HEK293T (cell line): ENCODE results near the gene ADAM10.

ENCODE experiments used
- CTCF ChIA-PET: fragments of 350-600 bp; formaldehyde crosslinking; extraction: SDS; loops from one replicate; lab custom pipeline; 2021; ENCODE audit warnings: antibody characterized with exemption, inconsistent platforms; lab: Yijun Ruan, JAX
- POLR2A ChIA-PET: fragments of 350-600 bp; formaldehyde crosslinking; extraction: SDS; loops from one replicate; lab custom pipeline; 2020; ENCODE audit warnings: antibody characterized with exemption, inconsistent platforms; lab: Yijun Ruan, JAX
- DNase-seq: peaks from one replicate; pipeline ENCODE4 v3.0.0; 2012; ENCODE audit warnings: mixed read lengths; ENCODE audit errors: extremely low spot score
- ARNT ChIP-seq: fragments of 450-650 bp; IDR thresholded peaks from 2 replicates; pipeline ENCODE4 v1.6.1; 2017; ENCODE audit warnings: mild to moderate bottlenecking
- BHLHE40 ChIP-seq: fragments of 450-650 bp; IDR thresholded peaks from 2 replicates; pipeline ENCODE4 v1.6.1; 2016; ENCODE audit warnings: mild to moderate bottlenecking, moderate library complexity, borderline replicate concordance
- CTBP1 ChIP-seq: fragments of 450-650 bp; IDR thresholded peaks from 2 replicates; pipeline ENCODE4 v1.6.1; 2016; ENCODE audit warnings: borderline replicate concordance
- ELF4 ChIP-seq: fragments of 450-650 bp; IDR thresholded peaks from 2 replicates; pipeline ENCODE4 v1.6.1; 2017; ENCODE audit warnings: antibody characterized with exemption
- FOXA1 ChIP-seq: fragments of 450-650 bp; IDR thresholded peaks from 2 replicates; pipeline ENCODE4 v1.6.1; 2016; ENCODE audit warnings: mild to moderate bottlenecking
- FOXK2 ChIP-seq: fragments of 450-650 bp; IDR thresholded peaks from 2 replicates; pipeline ENCODE4 v1.6.1; 2016; ENCODE audit warnings: mild to moderate bottlenecking
- FOXM1 ChIP-seq: fragments of 450-650 bp; IDR thresholded peaks from 2 replicates; pipeline ENCODE4 v1.6.1; 2017; ENCODE audit warnings: mild to moderate bottlenecking, borderline replicate concordance
- HDGF ChIP-seq: fragments of 450-650 bp; IDR thresholded peaks from 2 replicates; pipeline ENCODE4 v1.6.1; 2017; ENCODE audit warnings: antibody characterized with exemption, borderline replicate concordance
- L3MBTL2 ChIP-seq: fragments of 450-650 bp; conservative IDR thresholded peaks from 2 replicates; pipeline ENCODE4 v1.6.1; 2016; ENCODE audit warnings: mild to moderate bottlenecking
- LEF1 ChIP-seq: fragments of 450-650 bp; IDR thresholded peaks from 2 replicates; pipeline ENCODE4 v1.6.1; 2017; ENCODE audit warnings: mild to moderate bottlenecking, borderline replicate concordance
- NFRKB ChIP-seq: fragments of 450-650 bp; IDR thresholded peaks from 2 replicates; pipeline ENCODE4 v1.6.1; 2016; ENCODE audit warnings: mild to moderate bottlenecking, moderate library complexity
- SP1 ChIP-seq: fragments of 450-650 bp; IDR thresholded peaks from 2 replicates; pipeline ENCODE4 v1.6.1; 2017
- SUZ12 ChIP-seq: fragments of 450-650 bp; IDR thresholded peaks from 2 replicates; pipeline ENCODE4 v1.6.1; 2016; ENCODE audit warnings: mild to moderate bottlenecking
- TARDBP ChIP-seq: fragments of 450-650 bp; IDR thresholded peaks from 2 replicates; pipeline ENCODE4 v1.6.1; 2016
- ZNF384 ChIP-seq: fragments of 450-650 bp; IDR thresholded peaks from 2 replicates; pipeline ENCODE4 v1.6.1; 2016
- TF ChIP-seq, protein P1 (sequence below): fragments of 450-650 bp; IDR thresholded peaks from 2 replicates; pipeline ENCODE4 v1.6.1; 2016

The ADAM10 gene

DNA sequence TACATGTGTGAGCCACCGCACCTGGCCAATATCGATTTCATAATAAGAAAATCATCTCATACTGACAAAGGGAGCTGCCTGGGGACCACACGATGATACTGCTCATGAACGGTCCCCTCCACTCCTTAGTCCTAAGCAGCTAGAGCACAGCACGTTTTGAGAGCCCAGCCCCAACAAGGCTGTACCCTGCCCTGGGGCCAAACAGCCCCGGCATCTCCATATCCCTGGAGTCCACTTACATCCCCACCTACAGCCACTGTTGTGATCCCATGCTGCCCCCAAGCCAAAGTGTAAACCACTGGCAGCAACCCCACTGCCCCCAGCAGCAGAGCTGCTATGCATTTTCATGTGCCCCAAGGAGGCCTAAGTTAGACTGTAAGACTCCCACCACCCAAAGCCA is 52.8 kb downstream of the ADAM10 start:
- CTCF ChIA-PET: no interaction called here
- TF ChIP-seq ELF4 (no peak), NFRKB (no peak), BHLHE40 (no peak), L3MBTL2 (no peak), CTBP1 (no peak), FOXK2 (no peak), SP1 (no peak), FOXA1 (no peak), ARNT (no peak), LEF1 (no peak), ZNF384 (no peak), TARDBP (no peak), FOXM1 (no peak), SUZ12 (no peak)
- TF ChIP-seq, protein P1, sequence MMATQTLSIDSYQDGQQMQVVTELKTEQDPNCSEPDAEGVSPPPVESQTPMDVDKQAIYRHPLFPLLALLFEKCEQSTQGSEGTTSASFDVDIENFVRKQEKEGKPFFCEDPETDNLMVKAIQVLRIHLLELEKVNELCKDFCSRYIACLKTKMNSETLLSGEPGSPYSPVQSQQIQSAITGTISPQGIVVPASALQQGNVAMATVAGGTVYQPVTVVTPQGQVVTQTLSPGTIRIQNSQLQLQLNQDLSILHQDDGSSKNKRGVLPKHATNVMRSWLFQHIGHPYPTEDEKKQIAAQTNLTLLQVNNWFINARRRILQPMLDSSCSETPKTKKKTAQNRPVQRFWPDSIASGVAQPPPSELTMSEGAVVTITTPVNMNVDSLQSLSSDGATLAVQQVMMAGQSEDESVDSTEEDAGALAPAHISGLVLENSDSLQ: no peak
- POLR2A ChIA-PET: interaction anchor here (0.6 kb wide), 1 partner anchor 12 kb away, joined by 5 read pairs; no protein-coding TSS in a partner anchor
- no peak for DNase-seq

DNA sequence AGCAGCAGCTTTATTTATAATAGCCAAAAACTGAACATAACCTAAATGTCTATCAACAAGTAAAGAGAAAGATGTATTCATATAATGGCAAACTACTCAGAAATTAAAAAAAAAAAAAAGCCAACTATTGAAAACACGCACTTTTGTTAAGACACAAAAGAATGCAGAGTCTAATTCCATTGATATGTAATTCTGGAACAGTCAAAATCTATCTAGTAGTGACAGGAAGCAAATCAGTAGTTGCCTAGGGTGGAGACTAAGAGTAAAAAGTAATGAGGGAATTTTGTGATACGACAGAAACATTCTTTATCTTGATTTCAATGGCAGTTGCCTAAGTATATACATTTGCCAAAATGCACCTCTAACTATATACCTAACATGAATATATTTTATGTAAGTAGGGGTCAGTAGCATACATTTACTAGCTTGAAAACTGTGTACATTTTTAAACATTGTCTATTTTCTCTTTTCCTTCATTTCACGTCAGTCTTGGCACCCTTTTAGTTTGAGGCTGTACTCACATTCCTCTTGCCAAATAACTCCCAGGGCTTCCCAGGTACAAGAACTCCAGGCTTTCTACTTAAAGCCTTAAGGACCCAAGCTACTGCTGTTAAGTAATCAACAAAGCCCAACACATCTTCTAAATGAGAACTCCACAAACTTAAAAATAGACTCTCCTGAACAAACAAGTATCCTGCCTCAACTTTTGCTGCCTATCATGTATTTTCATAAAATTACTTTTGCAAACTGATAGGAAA is 54.7 kb downstream of the ADAM10 start:
- no peak for TF ChIP-seq TARDBP
- no peak for TF ChIP-seq LEF1
- TF ChIP-seq FOXM1: no peak
- no peak for TF ChIP-seq HDGF
- TF ChIP-seq NFRKB: no peak
- TF ChIP-seq SUZ12: no peak
- no peak for TF ChIP-seq L3MBTL2
- no peak for TF ChIP-seq CTBP1
- TF ChIP-seq BHLHE40: no peak
- no peak for TF ChIP-seq ELF4
- TF ChIP-seq SP1: no peak
- TF ChIP-seq, protein P1: no peak
- TF ChIP-seq FOXK2: no peak
- TF ChIP-seq FOXA1: no peak
- ChIA-PET POLR2A (no interaction called here), CTCF (no interaction called here)
- no peak for DNase-seq

DNA sequence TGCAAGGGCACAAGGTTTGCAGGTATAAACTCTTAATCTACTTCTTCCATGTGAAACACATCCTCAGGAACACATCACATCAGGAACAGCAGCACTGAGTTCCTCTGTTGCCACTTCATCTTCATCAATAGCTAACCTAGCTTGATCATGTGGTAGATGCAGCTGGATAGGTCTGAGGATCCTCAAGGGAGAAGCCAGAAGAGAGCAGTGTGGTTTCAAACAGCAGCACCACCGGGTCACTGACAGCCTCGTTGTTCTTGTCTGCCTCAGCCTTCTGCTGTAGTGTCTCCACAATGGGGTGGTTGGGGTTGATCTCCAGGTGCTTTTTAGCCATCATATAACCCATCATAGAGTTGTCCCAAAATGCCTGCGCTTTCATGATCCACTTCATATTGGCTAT is 58.8 kb downstream of the ADAM10 start:
- ChIA-PET POLR2A (no interaction called here), CTCF (no interaction called here)
- no peak for DNase-seq
- no peak for TF ChIP-seq L3MBTL2
- TF ChIP-seq FOXA1: no peak
- TF ChIP-seq CTBP1: no peak
- no peak for TF ChIP-seq HDGF
- TF ChIP-seq FOXM1: no peak

DNA sequence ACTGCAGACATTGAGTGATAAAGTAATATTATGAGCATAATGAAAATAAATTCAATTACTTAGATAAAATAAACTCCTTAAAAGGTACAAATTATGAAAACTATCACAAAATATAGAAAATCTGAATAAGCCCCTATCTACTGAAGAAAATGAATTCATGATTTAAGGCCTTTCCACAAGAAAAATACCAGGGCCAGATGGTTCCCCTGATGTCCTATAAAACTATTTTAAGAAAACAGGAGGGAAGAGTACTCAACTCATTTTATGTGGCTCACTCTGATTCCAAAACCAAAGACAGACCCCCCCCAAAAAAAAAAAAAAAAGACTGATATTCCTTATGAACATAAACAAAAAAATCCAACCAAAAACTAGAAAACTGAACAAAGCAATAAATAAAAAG is 59.9 kb downstream of the ADAM10 start:
- no peak for DNase-seq
- ChIA-PET POLR2A (no interaction called here), CTCF (no interaction called here)
- TF ChIP-seq FOXA1: no peak
- TF ChIP-seq, protein P1: no peak
- no peak for TF ChIP-seq SUZ12
- TF ChIP-seq ELF4: no peak
- no peak for TF ChIP-seq HDGF
- TF ChIP-seq SP1: no peak
- TF ChIP-seq BHLHE40: no peak
- TF ChIP-seq LEF1: no peak
- TF ChIP-seq L3MBTL2: no peak
- TF ChIP-seq FOXK2: no peak
- TF ChIP-seq ZNF384: no peak
- TF ChIP-seq NFRKB: no peak
- no peak for TF ChIP-seq CTBP1
- TF ChIP-seq TARDBP: no peak
- TF ChIP-seq FOXM1: no peak
- no peak for TF ChIP-seq ARNT

DNA sequence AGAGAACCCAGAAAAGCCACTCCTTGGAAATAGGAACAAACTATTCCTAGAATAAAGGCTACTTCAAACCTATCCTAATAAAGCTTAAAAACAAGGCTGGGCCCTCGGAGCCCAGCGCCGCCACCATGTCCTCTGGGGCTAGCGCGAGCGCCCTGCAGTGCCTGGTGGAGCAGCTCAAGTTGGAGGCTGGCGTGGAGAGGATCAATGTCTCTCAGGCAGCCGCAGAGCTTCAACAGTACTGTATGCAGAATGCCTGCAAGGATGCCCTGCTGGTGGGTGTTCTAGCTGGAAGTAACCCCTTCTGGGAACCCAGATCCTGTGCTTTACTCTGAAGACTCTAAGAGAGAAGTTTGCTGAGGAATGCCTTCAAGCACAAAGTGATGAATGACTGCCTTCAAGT is 63.2 kb downstream of the ADAM10 start:
- CTCF ChIA-PET: no interaction called here
- DNase-seq: no peak
- TF ChIP-seq ARNT (no peak), LEF1 (no peak), FOXA1 (no peak), SP1 (no peak)
- TF ChIP-seq, protein P1: no peak
- POLR2A ChIA-PET: no interaction called here

DNA sequence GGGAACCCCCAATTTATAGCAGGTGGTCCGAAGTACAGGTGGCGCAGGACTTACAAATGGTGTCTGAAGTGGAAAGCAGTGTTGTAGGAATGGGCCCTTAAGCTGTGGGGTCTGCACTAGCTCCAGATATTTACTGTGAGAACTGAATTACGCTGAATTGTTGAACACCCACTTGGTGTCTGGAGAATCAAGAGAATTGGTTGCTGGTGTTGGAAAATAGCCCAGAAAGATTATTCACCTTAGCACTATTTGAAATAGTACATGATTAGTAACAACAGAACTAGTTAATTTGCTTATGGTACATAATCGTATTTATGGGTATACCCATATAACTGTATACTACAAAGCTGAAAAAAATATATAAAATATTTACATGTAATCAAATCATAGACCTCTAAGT is 64.8 kb downstream of the ADAM10 start:
- no peak for DNase-seq
- ChIA-PET CTCF (interaction anchor here (0.6 kb wide), 1 partner anchor 170 kb away, joined by 8 read pairs; no protein-coding TSS in a partner anchor), POLR2A (interaction anchor here (0.6 to 1.1 kb wide), 2 partner anchors 12 to 86 kb away, joined by 3 to 5 read pairs; partner anchors contain the start of gene MINDY2)
- no peak for TF ChIP-seq FOXK2
